GM12891 (cell line): ENCODE measurements around the gene ZRANB3.
"Not testable (repeated sequence)": the region's sequence is repeated elsewhere in the genome, so short reads cannot be mapped to it uniquely, and the experiment has no call there.

Experiments used
- DNase-seq: peaks from one replicate; pipeline ENCODE4 v3.0.0; 2011; ENCODE audit warnings: low spot score; ENCODE audit not compliant: insufficient read length
- FAIRE-seq: peaks from 2 replicates; lab custom pipeline; 2011; peaks lifted over from hg19 to GRCh38; lab: Jason Lieb, UNC
- PAX5 ChIP-seq: IDR thresholded peaks from 2 replicates; pipeline ENCODE4 v1.6.1; 2011; ENCODE audit warnings: low read length, moderate library complexity, mild to moderate bottlenecking; ENCODE audit not compliant: insufficient read depth, severe bottlenecking
- POLR2A ChIP-seq: IDR thresholded peaks from 2 replicates; pipeline ENCODE4 v1.6.1; 2011; ENCODE audit warnings: low read depth, low read length, control low read depth
- POLR2AphosphoS5 ChIP-seq: IDR thresholded peaks from 2 replicates; pipeline ENCODE4 v1.6.1; 2011; ENCODE audit warnings: low read depth, low read length, control low read depth
- POU2F2 ChIP-seq: IDR thresholded peaks from 2 replicates; pipeline ENCODE4 v1.6.1; 2011; ENCODE audit warnings: low read depth, mild to moderate bottlenecking, control low read depth, low read length, moderate library complexity
- SPI1 ChIP-seq: IDR thresholded peaks from 2 replicates; pipeline ENCODE4 v1.6.1; 2011; ENCODE audit warnings: low read depth, low read length, control low read depth
- TAF1 ChIP-seq: IDR thresholded peaks from 2 replicates; pipeline ENCODE4 v1.6.1; 2011; ENCODE audit warnings: low read depth, low read length, control low read depth

Gene ZRANB3

DNA sequence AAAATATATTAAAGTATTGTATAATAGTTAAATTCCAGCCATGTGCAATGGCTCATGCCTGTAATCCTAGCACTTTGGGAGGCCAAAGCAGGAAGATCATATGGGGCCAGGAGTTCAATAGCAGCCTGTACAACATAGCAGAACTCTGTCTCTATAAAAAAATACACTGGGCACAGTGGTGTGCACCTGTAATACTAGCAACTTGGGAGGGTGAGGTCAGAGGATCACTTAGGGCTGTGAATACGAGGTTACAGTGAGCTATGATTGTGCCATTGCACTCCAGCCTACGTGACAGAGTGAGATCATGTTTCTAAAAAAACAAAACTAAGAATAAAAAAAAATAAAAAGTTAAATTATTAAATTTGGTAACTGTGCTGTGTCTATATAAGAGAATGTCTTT is 36.1 kb downstream of the ZRANB3 start:
- no peak for DNase-seq
- TF ChIP-seq PAX5 = no peak
- TF ChIP-seq POLR2AphosphoS5 = no peak
- TF ChIP-seq POU2F2 = no peak
- TF ChIP-seq TAF1 = no peak
- no peak for TF ChIP-seq SPI1
- no peak for TF ChIP-seq POLR2A
- FAIRE-seq = no peak

DNA sequence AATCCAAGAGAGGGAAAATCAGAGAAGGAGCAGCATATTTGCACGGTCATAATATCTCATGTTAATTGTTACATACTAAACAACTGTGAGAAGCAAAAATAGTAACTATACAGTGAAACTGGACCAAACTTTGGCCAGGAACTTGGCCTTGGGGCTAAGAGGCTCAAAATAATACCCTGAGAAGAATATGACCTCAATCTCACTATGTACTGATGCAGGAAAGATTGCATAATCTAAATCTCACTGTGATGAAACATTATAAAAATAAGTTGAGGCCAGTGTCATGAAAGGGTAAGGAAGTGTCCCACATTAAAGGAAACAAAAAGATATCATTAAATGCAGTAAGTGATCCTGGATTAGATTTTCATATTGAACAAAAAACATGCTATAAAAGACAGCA is 36.5 kb downstream of the ZRANB3 start:
- FAIRE-seq (no peak), DNase-seq (no peak)
- TF ChIP-seq PAX5 = no peak
- no peak for TF ChIP-seq SPI1
- no peak for TF ChIP-seq POU2F2
- TF ChIP-seq POLR2A = no peak
- TF ChIP-seq TAF1 = no peak
- no peak for TF ChIP-seq POLR2AphosphoS5

DNA sequence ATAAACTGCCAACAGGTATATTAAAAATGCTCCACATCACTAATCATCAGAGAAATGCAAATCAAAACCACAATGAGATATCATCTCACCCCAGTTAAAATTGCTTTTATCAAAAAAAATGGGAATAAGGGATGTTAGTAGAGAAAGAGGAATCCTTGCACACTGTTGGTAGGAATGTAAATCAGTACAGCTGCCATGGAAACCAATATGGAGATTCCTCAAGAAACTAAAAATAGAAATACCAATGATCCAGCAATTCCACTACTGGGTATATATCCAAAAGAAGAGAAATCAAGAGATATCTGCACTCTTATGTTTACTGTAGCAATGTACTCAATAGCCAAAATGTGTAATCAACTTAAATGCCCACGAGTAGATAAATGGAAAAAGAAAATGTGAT is 40.6 kb downstream of the ZRANB3 start:
- no peak for FAIRE-seq
- no peak for DNase-seq
- TF ChIP-seq POU2F2 = no peak
- no peak for TF ChIP-seq SPI1
- TF ChIP-seq POLR2A = no peak
- TF ChIP-seq POLR2AphosphoS5 = no peak
- no peak for TF ChIP-seq TAF1
- no peak for TF ChIP-seq PAX5

DNA sequence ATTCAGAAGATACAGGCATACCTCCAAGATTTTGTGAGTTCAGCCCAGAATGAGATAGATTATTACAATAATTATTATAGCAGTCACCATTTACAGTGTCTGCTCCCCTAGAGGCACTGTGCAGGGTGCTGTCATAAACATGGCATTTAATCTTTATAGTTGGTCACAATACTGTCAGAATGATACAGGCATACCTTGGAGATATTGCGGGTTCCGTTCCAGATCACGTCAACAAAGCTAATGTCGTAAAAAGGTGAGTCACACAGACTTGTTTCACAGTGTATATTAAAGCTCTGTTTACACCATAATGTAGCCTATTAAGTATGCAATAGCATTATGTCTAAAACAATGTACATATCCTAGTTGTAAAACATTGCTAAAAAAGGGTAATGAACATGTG is 45.6 kb downstream of the ZRANB3 start:
- no peak for FAIRE-seq

DNA sequence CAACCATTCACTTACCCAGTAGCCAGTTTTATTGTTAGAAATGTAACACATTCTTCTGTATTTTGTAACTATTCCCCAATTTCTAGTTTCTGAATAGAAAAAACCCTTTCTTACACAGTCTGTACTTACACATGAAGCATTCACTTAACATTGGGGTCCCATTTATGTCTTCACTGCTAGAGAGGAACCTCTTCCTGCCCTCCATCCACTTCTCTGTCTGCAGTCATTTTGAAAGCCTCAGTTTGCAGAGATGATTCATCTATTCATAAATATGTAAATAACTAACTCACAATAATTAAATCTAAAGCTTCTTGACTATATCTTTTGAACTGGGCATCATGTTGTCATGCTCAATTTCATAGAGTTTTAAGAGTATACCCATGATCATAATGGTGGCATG is 55.9 kb downstream of the ZRANB3 start:
- FAIRE-seq = no peak
- no peak for DNase-seq
- TF ChIP-seq PAX5 (no peak), POLR2AphosphoS5 (no peak), SPI1 (no peak), TAF1 (no peak), POU2F2 (no peak), POLR2A (no peak)

More for the DNA sequence above, 45.6 kb downstream of the ZRANB3 start:
- TF ChIP-seq POLR2AphosphoS5 = no peak
- TF ChIP-seq SPI1 = no peak
- no peak for TF ChIP-seq TAF1
- TF ChIP-seq POU2F2 = no peak
- no peak for TF ChIP-seq POLR2A
- TF ChIP-seq PAX5 = no peak
- no peak for DNase-seq

DNA sequence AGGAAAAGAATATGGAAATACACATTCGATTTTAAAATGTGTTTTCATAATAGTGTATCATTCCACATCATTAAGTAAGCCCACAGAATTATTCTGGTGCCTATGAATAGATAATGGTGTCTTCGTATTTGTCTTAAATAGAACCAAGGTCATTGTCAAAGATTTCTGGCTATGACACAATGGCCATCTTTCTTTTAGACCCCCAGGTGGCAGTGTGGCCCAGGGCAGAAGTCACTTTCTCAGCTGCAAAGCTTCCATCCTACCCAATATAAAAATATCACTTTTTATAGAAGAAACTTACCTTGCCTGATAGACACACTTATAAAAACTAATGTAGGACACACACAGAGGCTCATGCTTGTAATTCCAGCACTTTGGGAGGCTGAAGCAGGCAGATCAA is 57.5 kb downstream of the ZRANB3 start:
- TF ChIP-seq POU2F2 (no peak), TAF1 (no peak), POLR2AphosphoS5 (no peak), SPI1 (no peak), PAX5 (no peak), POLR2A (no peak)
- DNase-seq = no peak
- FAIRE-seq = no peak

DNA sequence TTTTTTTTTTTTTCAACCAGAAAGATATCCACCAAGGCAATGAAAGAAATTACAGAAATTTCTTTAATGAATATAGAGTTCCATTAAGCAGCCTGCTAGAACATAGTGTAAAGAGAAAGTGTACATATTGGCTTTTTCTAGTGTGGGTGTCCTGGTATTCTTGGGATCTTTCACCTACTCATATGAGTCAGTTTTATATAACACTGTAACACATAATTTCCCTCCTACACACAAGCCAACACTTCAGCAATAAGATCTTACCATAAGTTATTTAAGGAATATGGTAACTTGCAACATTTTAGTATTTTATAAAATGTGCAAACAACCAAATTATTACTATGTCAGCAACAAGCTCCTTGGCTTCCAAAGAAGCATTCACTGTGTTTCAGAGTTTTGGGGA is 59.9 kb downstream of the ZRANB3 start:
- FAIRE-seq (no peak), DNase-seq (no peak)
- TF ChIP-seq POLR2AphosphoS5 (no peak), POU2F2 (no peak), SPI1 (no peak), POLR2A (no peak), PAX5 (no peak)

DNA sequence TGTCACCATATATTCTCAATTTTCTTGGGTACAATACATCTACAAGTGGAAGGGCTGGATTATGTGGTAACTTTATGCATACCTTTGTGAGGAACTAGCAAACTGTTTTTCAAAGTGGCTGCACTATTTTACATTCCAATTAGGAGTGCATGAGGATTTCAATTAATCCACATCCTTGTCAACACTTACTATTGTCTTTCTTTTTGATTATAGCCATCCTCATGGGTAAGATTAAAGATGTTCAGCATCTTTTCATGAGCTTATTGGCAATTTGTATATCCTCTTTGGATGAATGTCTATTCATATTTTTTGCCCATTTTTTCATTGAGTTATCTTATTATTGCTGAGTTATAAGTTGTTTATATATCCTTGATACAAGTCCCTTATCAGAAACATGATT is 73.7 kb downstream of the ZRANB3 start:
- TF ChIP-seq PAX5 = no peak
- TF ChIP-seq POU2F2 = no peak
- TF ChIP-seq POLR2A = no peak
- DNase-seq (no peak), FAIRE-seq (no peak)

DNA sequence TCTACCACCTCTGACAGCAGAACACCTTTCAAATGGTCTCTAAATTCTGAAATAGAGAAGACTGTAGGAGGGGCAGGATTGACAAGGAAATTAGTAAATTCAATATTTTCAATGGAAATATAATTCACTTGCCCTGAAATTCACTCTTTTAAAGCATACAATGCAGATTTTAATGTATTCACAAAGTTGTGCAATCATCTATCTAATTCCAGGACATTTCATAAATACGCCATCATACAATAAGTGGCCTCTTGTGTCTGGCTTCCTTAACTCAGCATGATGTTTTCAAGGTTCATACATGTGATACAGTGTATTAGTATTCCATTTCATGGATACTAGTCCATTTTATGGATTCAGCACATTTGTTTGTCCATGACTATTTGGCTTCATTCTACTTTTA is 74.2 kb downstream of the ZRANB3 start:
- no peak for DNase-seq
- no peak for FAIRE-seq
- TF ChIP-seq PAX5 = no peak
- no peak for TF ChIP-seq TAF1
- TF ChIP-seq POLR2AphosphoS5 = no peak
- TF ChIP-seq POLR2A = no peak
- no peak for TF ChIP-seq POU2F2
- no peak for TF ChIP-seq SPI1

DNA sequence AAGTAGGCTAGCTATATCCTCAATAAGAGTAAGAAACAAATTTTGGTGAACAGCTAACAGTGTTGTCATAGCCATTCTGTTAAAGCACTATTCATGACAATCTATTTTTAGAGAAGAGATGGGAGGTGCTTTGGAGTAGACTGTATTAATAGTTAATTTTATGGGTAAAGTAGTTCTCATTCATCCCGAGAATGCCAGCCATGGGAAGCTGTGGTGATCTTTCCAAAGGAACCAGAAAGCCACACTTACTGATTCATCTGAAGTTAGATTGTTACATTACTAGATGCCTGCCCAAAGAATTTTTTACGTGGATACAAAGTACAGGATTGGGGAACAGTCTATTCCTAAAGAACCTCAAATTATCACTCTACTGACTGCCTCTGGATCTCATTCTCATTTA is 74.6 kb downstream of the ZRANB3 start:
- FAIRE-seq = no peak
- DNase-seq = no peak
- TF ChIP-seq PAX5 (no peak), SPI1 (no peak), POLR2A (no peak), POLR2AphosphoS5 (no peak), TAF1 (no peak), POU2F2 (no peak)

DNA sequence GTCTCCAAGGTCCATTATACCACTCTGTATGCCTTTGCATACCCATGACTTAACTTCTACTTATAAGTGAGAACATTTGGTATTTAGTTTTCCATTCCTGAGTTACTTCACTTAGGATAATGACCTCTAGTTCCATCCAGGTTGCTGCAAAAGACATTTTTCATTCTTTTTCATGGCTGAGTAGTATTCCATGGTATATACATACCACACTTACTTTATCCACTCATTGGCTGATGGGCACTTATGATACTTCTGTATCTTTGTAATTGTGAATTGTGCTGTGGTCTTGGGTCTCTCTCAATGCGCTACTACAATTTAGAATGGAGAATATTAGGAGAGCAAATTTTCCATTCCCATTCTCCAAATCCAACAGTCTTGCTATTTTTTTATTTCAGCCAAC is 76.4 kb downstream of the ZRANB3 start:
- TF ChIP-seq TAF1 (no peak), POLR2AphosphoS5 (no peak), SPI1 (no peak), POLR2A (no peak), PAX5 (no peak), POU2F2 (no peak)
- FAIRE-seq (no peak), DNase-seq (no peak)

DNA sequence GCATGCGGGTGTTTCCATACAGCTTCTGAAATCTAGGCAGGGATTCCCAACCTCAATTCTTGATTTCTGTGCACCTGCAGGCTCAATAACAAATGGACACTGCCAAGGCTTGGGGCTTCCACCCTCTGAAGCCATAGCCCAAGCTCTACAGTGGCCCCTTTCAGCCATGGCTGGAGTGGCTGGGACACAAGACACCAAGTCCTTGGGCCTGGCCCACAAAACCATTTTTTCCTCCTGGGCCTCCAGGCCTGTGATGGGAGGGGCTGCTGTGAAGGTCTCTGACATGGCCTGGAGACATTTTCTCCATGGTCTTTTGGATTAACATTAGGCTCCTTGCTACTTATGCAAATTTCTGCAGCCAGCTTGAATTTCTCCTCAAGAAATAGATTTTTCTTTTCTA is 78.0 kb downstream of the ZRANB3 start:
- not testable (repeated sequence) for FAIRE-seq, DNase-seq
